Mucosa of rectum (tissue), 2 donors: ENCODE results near the gene ELFN2.

ENCODE experiments used
- H3K27ac ChIP-seq, 2 donors: one replicate each; pipeline ENCODE4 v1.7.0; 2013; ENCODE audit warnings: inconsistent platforms in 2 of 2, low read depth in 2 of 2, low read length in 2 of 2
- H3K27me3 ChIP-seq, 2 donors: one replicate each; pipeline ENCODE4 v1.7.0; 2013; ENCODE audit warnings: low read length in 2 of 2; ENCODE audit not compliant: control insufficient read depth in 2 of 2, insufficient read depth in 2 of 2
- H3K36me3 ChIP-seq, 2 donors: one replicate each; pipeline ENCODE4 v1.7.0; 2013; ENCODE audit warnings: low read length in 2 of 2; ENCODE audit not compliant: control insufficient read depth in 2 of 2, insufficient read depth in 2 of 2
- H3K4me1 ChIP-seq, 2 donors: one replicate each; pipeline ENCODE4 v1.7.0; 2013; ENCODE audit warnings: low read length in 2 of 2, mild to moderate bottlenecking in 1 of 2; ENCODE audit not compliant: control insufficient read depth in 2 of 2, insufficient read depth in 2 of 2
- H3K4me3 ChIP-seq, 2 donors: one replicate each; pipeline ENCODE4 v1.7.0; 2013; ENCODE audit warnings: low read length in 2 of 2
- H3K9ac ChIP-seq, 2 donors: one replicate each; pipeline ENCODE4 v1.7.0; 2013; ENCODE audit warnings: low read length in 2 of 2, low read depth in 1 of 2, mild to moderate bottlenecking in 1 of 2
- H3K9me3 ChIP-seq, 2 donors: one replicate each; pipeline ENCODE4 v1.7.0; 2013; ENCODE audit warnings: low read length in 2 of 2; ENCODE audit not compliant: control insufficient read depth in 2 of 2
- donor health status: healthy.
- donor health status: Normal muscosa, but diverticular disease.

ELFN2 gene

DNA sequence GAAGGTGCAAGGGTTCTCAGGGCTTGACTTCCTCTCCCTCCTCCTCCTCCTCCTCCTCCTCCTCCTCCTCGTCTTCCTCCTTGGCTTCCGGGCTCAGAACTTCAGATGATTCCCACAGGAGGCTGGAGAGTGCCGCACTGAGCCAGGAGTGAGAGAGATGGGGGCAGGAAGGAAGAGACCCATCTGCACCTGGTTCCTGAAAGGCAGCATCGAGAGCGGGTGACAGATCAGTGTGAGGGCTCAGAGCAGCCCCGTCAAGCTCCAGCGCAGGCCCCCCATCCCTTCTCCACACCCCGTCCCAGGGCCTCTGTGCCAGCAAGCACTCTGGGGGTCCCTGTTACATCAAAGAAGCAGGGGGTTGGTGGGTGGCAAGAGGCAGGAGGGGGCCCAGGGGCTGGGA, 51.5 kb downstream of the ELFN2 start:
- Histone ChIP-seq H3K4me1 (peaks cover 0 to 4% of the 10 kb centered on the region in 2 donors), H3K27ac (no peak overlapping the region), H3K27me3 (peaks cover 10 to 12% of the 10 kb centered on the region in 2 donors), H3K36me3 (no peaks in the 10 kb centered on the region), H3K9me3 (no peaks in the 10 kb centered on the region), H3K9ac (no peak overlapping the region), H3K4me3 (no peak overlapping the region)

DNA sequence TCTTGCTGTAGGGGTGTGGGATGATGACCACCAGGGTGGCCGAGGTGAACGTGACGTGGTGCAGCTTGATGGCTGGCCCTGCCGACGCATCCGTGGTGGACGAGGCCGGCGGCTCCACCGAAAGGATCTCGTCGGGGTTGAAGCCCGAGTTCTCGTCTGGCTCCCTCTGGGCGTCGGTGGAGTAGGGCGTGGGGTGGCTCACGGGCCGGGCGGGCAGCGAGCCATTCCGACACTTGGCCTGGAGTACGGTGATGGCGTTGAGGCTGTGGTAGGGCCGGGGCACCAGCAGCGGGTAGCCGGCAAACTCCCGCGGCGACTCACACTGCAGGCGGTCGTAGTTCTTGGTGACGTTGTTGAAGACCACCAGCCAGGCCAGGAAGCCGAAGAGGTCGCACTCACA, 52.7 kb downstream of the ELFN2 start:
- Histone ChIP-seq H3K27me3 (peaks cover 8% of the 10 kb centered on the region in 2 donors), H3K27ac (no peak overlapping the region), H3K9me3 (no peaks in the 10 kb centered on the region), H3K4me1 (peaks cover 0 to 10% of the 10 kb centered on the region in 2 donors), H3K4me3 (no peak overlapping the region), H3K9ac (no peak overlapping the region), H3K36me3 (no peaks in the 10 kb centered on the region)

DNA sequence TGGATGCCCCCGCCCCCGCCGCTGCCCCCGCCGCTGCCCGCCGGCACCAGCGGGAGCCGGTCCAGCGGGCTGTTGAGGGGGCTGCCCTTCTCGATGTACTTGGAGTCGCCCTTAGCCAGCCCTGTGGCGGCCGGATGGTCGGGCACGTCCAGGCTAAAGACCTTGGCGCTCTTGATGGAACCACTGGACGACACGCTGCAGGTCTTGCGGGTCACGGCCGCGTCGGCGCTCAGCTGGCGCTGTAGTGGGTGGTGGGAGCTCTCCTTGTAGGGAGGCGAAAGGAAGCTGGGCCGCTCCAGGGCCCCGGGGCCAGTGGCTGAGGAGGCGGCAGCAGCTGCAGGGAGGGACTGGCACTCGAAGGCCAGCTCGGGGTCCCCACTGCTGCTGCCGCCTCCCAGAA, 53.8 kb downstream of the ELFN2 start:
- H3K9me3 ChIP-seq: no peaks in the 10 kb centered on the region

DNA sequence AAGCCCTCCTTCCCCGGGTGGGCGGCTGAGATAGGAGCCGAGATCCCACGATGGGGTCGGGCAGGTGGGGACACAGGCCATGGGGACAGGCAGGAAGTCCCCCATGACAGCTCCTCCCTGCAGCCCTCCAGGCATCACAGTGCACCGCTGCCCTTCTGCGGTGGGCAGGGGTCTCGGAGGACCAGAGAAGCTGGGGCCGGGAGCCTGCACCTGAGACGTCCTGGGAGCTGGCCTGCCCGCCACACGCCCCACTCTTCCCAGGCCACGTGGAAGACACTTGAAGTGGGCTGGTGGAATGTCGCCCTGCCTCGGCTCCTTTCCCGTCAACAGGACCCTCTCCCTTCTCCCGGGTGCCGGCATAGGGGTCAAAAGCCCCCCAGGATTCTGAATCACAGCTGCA, 55.4 kb downstream of the ELFN2 start:
- Histone ChIP-seq H3K27ac (no peak overlapping the region), H3K9ac (no peak overlapping the region), H3K9me3 (no peaks in the 10 kb centered on the region), H3K27me3 (no peaks in the 10 kb centered on the region), H3K4me3 (no peak overlapping the region), H3K36me3 (no peaks in the 10 kb centered on the region), H3K4me1 (peaks cover 0 to 10% of the 10 kb centered on the region in 2 donors)

More for the DNA sequence above, 53.8 kb downstream of the ELFN2 start:
- no peak overlapping the region for H3K27ac ChIP-seq
- H3K9ac ChIP-seq: no peak overlapping the region
- no peak overlapping the region for H3K4me3 ChIP-seq
- peaks cover 0 to 10% of the 10 kb centered on the region in 2 donors for H3K4me1 ChIP-seq
- H3K27me3 ChIP-seq: peaks cover 6 to 8% of the 10 kb centered on the region in 2 donors
- H3K36me3 ChIP-seq: no peaks in the 10 kb centered on the region

DNA sequence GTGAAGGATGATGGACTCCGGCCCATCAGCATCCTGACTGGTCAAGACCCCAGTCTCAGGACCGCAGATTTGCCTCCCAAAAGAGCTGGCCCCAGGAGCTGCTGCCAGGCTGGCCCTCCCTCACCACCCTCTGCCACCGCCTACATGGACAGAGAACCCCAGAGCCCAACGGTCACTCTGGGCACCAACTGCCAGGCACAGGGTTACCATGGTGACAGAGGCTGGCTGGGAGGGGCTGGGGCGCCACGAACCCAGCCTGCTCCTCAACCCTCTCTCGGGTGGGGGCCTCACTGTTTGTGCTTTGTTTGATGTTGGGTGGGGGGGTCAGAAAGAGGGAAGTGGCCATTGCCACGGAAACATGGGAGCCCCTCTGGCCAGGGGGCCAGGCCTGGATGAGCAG, 55.8 kb downstream of the ELFN2 start:
- H3K9me3 ChIP-seq: no peaks in the 10 kb centered on the region
- no peak overlapping the region for H3K4me3 ChIP-seq
- peaks cover 0 to 10% of the 10 kb centered on the region in 2 donors for H3K4me1 ChIP-seq
- H3K9ac ChIP-seq: no peak overlapping the region
- H3K27me3 ChIP-seq: no peaks in the 10 kb centered on the region
- no peaks in the 10 kb centered on the region for H3K36me3 ChIP-seq
- no peak overlapping the region for H3K27ac ChIP-seq

DNA sequence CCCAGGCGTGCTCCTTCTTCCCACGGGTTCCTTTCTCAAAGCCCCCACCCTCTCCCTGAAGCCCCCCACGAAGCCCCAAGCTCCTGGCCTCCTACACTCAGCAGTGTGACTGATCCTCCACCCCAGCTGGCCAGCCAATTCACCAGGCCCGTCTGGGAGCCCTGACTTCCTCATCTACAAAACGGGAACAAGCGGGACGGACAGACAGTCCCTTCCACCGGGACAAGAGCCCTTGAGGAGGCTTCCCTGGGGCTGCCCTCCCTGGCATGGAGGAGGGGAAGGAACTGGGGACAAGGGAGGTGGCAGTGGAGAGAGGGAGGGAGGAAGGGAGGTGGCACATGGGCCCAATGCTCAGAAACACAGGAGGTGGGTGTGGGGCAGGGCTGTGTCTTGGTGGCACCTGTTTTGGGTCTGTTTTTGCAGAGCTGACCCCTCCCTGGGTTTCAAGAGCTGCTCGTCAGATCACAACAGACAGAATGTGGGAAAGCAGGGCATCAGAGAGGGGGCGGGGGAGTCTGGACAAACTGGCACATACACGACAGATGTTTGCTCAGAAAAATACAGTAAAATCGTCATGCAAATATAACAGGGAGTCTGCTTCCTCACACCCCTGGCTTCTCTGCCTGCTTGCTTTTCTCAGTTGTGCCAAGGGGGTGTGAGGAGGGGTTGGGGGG, 56.8 kb downstream of the ELFN2 start:
- H3K27ac ChIP-seq: no peak overlapping the region

DNA sequence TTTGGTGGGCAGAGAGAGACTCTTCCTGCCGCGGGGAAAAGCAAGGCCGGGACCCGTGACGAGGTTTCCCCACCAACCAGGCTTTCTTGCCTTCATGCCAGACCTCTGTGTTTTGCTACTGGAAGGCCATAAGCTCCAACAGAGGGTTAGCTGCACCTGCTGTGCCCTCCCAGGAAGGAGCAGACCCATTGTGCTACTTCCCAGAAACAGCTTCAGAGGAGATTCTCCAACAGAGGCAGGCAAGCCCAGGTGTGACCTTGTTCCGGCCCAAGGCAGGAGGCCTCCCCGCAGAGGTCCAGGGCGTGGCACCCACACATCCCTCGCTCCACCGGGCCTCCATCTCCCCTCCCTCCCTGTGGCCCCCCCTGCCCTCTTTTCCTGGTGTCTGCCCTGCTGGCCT, 57.8 kb downstream of the ELFN2 start:
- H3K36me3 ChIP-seq: no peaks in the 10 kb centered on the region
- H3K4me1 ChIP-seq: peaks cover 0 to 10% of the 10 kb centered on the region in 2 donors
- no peaks in the 10 kb centered on the region for H3K27me3 ChIP-seq
- no peak overlapping the region for H3K27ac ChIP-seq
- H3K4me3 ChIP-seq: no peak overlapping the region
- H3K9me3 ChIP-seq: no peaks in the 10 kb centered on the region
- H3K9ac ChIP-seq: no peak overlapping the region

More for the DNA sequence above, 56.8 kb downstream of the ELFN2 start:
- Histone ChIP-seq H3K9ac (no peak overlapping the region), H3K9me3 (no peaks in the 10 kb centered on the region), H3K4me1 (peaks cover 0 to 10% of the 10 kb centered on the region in 2 donors), H3K4me3 (no peak overlapping the region), H3K36me3 (no peaks in the 10 kb centered on the region), H3K27me3 (no peaks in the 10 kb centered on the region)

DNA sequence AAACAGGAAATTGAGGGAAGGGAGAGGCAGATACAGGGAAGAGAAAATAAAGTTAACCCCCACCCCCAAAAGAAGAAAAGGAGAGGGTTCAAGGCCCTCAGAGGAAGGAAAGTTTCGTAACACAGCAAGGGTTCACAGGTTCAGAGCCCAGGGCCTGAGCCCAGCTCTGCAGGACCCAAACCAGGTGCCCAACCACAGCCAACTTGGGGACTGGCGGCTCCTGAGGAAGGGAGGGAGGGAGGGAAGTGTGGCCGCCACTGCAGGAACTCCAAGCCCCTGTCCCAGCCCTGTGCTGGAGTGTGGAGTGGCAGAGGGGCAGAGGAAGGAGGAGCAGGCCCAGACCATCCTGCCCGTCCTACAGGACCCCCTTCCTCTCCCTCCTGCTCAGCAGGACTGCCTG, 59.2 kb downstream of the ELFN2 start:
- Histone ChIP-seq H3K4me3 (no peak overlapping the region), H3K9ac (no peak overlapping the region), H3K36me3 (no peaks in the 10 kb centered on the region), H3K27me3 (no peaks in the 10 kb centered on the region), H3K4me1 (peaks cover 0 to 10% of the 10 kb centered on the region in 2 donors), H3K9me3 (no peaks in the 10 kb centered on the region), H3K27ac (no peak overlapping the region)

DNA sequence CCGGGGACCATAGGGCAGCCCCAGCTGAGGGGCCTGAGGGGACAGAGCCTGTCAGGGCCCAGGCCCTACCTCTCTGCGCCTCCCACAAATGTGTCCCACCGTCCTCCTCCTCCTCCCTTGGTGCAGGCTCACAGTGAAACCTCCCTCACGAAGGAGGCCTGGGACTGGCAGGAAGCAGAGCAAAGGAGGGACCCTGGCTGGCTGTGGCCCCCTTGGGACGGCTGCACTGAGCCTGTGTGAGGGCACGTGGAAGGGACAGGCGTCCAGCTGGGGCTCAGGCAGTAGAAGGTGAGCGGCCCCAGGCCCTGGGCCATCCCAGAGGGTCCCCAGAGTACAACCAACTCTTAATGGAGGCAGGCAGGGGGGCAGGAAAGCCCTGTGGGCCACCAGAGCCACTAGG, 60.7 kb downstream of the ELFN2 start:
- Histone ChIP-seq H3K9me3 (no peaks in the 10 kb centered on the region), H3K27me3 (no peaks in the 10 kb centered on the region), H3K27ac (no peak overlapping the region), H3K4me1 (peaks cover 0 to 10% of the 10 kb centered on the region in 2 donors), H3K4me3 (no peak overlapping the region), H3K36me3 (no peaks in the 10 kb centered on the region), H3K9ac (no peak overlapping the region)

DNA sequence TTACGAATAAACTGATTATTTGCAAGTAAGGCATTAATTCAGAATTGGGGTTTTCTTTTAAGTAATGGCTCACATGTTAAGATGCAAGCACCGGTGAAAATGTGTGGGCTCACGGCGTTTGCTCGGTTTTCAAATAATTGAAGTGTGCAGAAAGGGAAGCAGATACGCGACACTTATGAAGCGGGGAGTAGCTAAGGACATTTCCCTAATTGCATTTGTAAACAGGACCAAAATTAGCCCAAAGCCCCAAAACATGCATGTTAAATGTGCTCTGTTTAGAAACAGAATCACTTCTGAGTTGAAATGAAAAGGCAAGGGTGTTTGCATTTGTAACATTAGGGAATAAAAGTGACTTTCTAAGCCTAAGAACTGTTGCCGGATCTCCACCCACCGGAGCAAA, 61.3 kb downstream of the ELFN2 start:
- Histone ChIP-seq H3K36me3 (no peaks in the 10 kb centered on the region), H3K27me3 (no peaks in the 10 kb centered on the region), H3K4me1 (peaks cover 0 to 7% of the 10 kb centered on the region in 2 donors), H3K27ac (no peak overlapping the region), H3K9me3 (no peaks in the 10 kb centered on the region), H3K9ac (no peak overlapping the region), H3K4me3 (no peak overlapping the region)
